Kidney (tissue), 14 donors: ENCODE results near the gene CLCA2. TPM values are rescaled to one million over a fixed set of nuclear protein-coding genes. Genes with fewer than 3 reads are reported as not detected.

ENCODE experiments used
- DNase-seq, 5 donors: peaks; one replicate each; pipeline ENCODE4 v3.0.0-alpha.2; 2013 to 2020
- FAIRE-seq: peaks from 2 replicates; lab custom pipeline; 2012; peaks lifted over from hg19 to GRCh38; lab: Jason Lieb, UNC
- H3K27ac ChIP-seq, 2 donors: one replicate each; pipeline ENCODE4 v1.7.0; 2013; ENCODE audit warnings: low read depth in 2 of 2, low read length in 2 of 2, inconsistent platforms in 1 of 2
- H3K27me3 ChIP-seq: one replicate; pipeline ENCODE4 v1.7.1; 2013; ENCODE audit warnings: low read length, inconsistent platforms; ENCODE audit not compliant: control insufficient read depth, insufficient read depth
- H3K36me3 ChIP-seq, 3 donors: one replicate each; pipeline versions ENCODE4 v1.7.0 to v1.7.1; 2013; ENCODE audit warnings: low read length in 3 of 3, control low read depth in 1 of 3, inconsistent platforms in 1 of 3; ENCODE audit not compliant: insufficient read depth in 3 of 3, control insufficient read depth in 2 of 3
- H3K4me1 ChIP-seq, 3 donors: one replicate each; pipeline versions ENCODE4 v1.7.0 to v1.7.1; 2013; ENCODE audit warnings: low read length in 3 of 3, inconsistent platforms in 1 of 3, low read depth in 1 of 3; ENCODE audit not compliant: control insufficient read depth in 2 of 3, insufficient read depth in 2 of 3
- H3K4me3 ChIP-seq, 3 donors: one replicate each; pipeline versions ENCODE4 v1.7.0 to v1.8.1; 2013; ENCODE audit warnings: low read length in 3 of 3, control low read depth in 1 of 3, inconsistent platforms in 1 of 3
- H3K9ac ChIP-seq, 3 donors: one replicate each; pipeline versions ENCODE4 v1.7.0 to v1.7.1; 2013; ENCODE audit warnings: low read length in 3 of 3, control low read depth in 1 of 3, inconsistent platforms in 1 of 3
- H3K9me3 ChIP-seq, 3 donors: one replicate each; pipeline versions ENCODE4 v1.7.0 to v1.7.1; 2013; ENCODE audit warnings: low read length in 3 of 3, control low read depth in 1 of 3, inconsistent platforms in 1 of 3; ENCODE audit not compliant: control insufficient read depth in 2 of 3, insufficient read depth in 1 of 3
- intact Hi-C: fragments of 100-400 bp; cut with DNase I; formaldehyde crosslinking; loops from one replicate; pipeline ENCODE4 v1.11.1; 2022
- polyA plus RNA-seq: library from polyadenylated mRNA; stranded (reverse); fragments of 350-450 nt; fragmentation: Illumina TruSeq; extraction: RNeasy Lipid Tissue Mini Kit (QIAGEN cat#74804); gene quantifications from one replicate; pipeline ENCODE4 v1.2.3, GENCODE V29; 2014; ENCODE audit warnings: low read depth, low replicate concordance; ENCODE audit not compliant: insufficient read depth
- total RNA-seq: library from RNA; stranded (reverse); fragmentation: NEBNext Ultra II Directional; extraction: Animal tissue kit (Norgen Biotek cat#: 25700); gene quantifications from one replicate; pipeline ENCODE4 v1.2.1, GENCODE V29; 2021
- TF ChIP-seq, protein P1 (sequence below): IDR thresholded peaks from 3 replicates; pipeline ENCODE4 v1.5.1; 2012; ENCODE audit warnings: mild to moderate bottlenecking, moderate library complexity, borderline replicate concordance; ENCODE audit not compliant: insufficient read depth; ENCODE audit errors: extremely low read depth
- donor health status: control.
- donor health status: control.
- donor health status: control.
- donor health status: control.
- donor health status: control.
- donor health status: DM: yes; HTN: yes; CAD: no.
- donor health status: Normal renal cell carcinoma (clear cell type).

Gene CLCA2
- total and polyA plus RNA-seq, 2 donors from 2014 or later, result not detected

DNA sequence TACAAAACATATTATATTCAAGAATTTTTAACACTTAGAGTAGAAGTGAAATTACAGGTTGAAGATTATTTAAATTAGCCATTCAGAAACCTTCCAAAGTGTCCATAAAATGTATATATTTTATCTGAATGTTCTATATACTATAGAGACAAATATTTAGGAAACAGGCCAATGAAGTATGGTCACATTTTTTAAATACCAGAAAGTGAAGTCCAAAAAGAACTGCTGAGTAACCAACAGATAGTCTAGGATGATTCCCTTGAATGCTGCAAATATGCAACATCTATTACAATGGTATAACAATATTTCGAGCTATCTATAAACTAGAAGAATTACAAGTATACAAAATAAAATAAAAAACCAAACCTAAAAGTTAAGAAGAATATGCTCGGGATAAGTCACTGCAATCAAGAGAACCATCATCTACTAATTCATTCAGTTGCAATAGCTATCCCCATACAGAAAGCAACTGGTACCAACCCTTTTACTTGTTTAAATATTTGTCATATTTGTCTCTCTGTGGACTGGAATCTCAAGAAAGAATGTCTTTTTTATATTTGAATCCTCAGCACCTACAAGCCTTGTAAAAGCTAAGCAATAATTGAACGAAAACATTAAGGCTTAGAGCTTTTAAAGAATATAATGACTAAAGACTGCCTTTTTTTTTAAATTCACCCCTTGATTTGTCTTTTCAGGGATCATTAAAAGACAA, 35.9 kb upstream of the CLCA2 start:
- Histone ChIP-seq H3K9me3 (no peaks in the 10 kb centered on the region), H3K4me1 (no peaks in the 10 kb centered on the region), H3K27me3 (no peaks in the 10 kb centered on the region), H3K36me3 (no peaks in the 10 kb centered on the region), H3K4me3 (no peak overlapping the region), H3K9ac (no peak overlapping the region), H3K27ac (no peak overlapping the region)
- DNase-seq (no peak), FAIRE-seq (peak; percentile 21)
- intact Hi-C loops, result no loop called here
- TF ChIP-seq, protein P1, sequence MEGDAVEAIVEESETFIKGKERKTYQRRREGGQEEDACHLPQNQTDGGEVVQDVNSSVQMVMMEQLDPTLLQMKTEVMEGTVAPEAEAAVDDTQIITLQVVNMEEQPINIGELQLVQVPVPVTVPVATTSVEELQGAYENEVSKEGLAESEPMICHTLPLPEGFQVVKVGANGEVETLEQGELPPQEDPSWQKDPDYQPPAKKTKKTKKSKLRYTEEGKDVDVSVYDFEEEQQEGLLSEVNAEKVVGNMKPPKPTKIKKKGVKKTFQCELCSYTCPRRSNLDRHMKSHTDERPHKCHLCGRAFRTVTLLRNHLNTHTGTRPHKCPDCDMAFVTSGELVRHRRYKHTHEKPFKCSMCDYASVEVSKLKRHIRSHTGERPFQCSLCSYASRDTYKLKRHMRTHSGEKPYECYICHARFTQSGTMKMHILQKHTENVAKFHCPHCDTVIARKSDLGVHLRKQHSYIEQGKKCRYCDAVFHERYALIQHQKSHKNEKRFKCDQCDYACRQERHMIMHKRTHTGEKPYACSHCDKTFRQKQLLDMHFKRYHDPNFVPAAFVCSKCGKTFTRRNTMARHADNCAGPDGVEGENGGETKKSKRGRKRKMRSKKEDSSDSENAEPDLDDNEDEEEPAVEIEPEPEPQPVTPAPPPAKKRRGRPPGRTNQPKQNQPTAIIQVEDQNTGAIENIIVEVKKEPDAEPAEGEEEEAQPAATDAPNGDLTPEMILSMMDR, result no peak

DNA sequence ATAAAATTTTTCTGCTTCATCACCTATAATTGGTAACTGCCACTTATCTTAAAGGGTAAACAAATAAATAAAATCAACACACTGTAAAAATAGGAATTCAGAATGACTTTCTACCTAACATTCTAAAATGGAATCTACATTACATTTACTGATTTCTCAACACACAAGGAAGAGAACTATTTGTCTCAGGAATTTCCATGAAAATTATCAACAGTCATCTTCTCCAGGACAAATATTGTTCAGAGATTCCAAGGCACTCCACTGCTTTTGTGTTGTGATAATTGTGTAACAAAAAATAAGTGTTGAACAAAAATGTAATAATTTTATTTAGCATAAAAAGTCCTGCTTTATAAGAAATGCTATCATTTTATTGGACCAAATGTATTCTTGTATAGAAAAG, 35.2 kb upstream of the CLCA2 start:
- Histone ChIP-seq H3K4me3 (no peak overlapping the region), H3K9ac (no peak overlapping the region), H3K27me3 (no peaks in the 10 kb centered on the region), H3K9me3 (no peaks in the 10 kb centered on the region), H3K4me1 (no peaks in the 10 kb centered on the region), H3K36me3 (no peaks in the 10 kb centered on the region), H3K27ac (no peak overlapping the region)
- DNase-seq (no peak), FAIRE-seq (no peak)
- intact Hi-C loops, result no loop called here
- TF ChIP-seq, protein P1, result no peak

DNA sequence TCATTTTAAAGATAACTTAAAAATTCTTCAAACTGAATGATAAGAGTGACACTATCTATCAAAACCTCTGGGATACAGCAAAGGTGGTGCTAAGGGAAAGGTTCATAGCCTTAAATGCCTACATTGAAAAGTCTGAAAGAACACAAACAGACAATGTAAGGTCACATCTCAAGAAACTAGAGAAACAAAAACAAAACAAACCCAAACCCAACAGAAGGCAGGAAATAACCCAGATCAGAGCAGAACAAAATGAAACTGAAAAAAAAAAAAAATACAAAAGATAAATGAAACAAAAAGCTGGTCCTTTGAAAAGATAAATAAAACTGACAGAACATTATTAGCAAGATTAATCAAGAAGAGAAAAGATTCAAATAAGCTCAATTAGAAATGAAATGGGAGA, 34.7 kb upstream of the CLCA2 start:
- Histone ChIP-seq H3K9ac (no peak overlapping the region), H3K36me3 (no peaks in the 10 kb centered on the region), H3K4me3 (no peak overlapping the region), H3K27me3 (no peaks in the 10 kb centered on the region), H3K9me3 (no peaks in the 10 kb centered on the region), H3K27ac (no peak overlapping the region), H3K4me1 (no peaks in the 10 kb centered on the region)
- FAIRE-seq (peak; percentile 74), DNase-seq (no peak)
- TF ChIP-seq, protein P1, result no peak
- intact Hi-C loops, result no loop called here

DNA sequence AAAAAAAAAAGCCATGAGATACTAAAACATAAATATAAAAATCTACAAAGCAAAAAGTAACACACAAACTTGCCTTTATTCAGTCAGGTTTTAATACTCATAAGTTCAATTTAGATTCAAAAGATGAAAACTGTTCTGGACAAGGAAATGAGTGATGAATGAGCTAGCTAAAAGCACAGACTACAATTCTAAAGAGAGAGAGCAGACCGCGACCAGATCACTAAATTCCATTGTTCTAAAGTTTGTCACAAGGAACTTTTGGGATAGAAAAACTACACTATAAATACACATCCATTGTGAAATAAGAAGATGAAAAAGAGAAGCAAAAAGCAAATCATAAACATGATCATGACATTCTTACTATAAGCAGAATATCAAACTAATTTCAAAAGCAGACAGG, 29.6 kb upstream of the CLCA2 start:
- TF ChIP-seq, protein P1, result no peak
- no peak overlapping the region for H3K4me3 ChIP-seq
- DNase-seq, result no peak
- FAIRE-seq, result peak; percentile 52
- H3K27ac ChIP-seq, result no peak overlapping the region
- H3K9me3 ChIP-seq, result no peaks in the 10 kb centered on the region
- H3K9ac ChIP-seq, result no peak overlapping the region
- peaks cover 0 to 4% (median 3%) of the 10 kb centered on the region in 3 donors for H3K4me1 ChIP-seq
- no peaks in the 10 kb centered on the region for H3K36me3 ChIP-seq
- H3K27me3 ChIP-seq, result no peaks in the 10 kb centered on the region
- intact Hi-C loops, result no loop called here
